H1 (cell line): ENCODE measurements around the gene CAMK2D. TPM values are rescaled to one million over a fixed set of nuclear protein-coding genes. Genes with fewer than 3 reads are reported as not detected.

Experiments used
- CTCF ChIA-PET: fragments of 300-600 bp; sonication (Branson Sonifier 250); formaldehyde crosslinking; loops from one replicate; lab custom pipeline; 2021; ENCODE audit not compliant: partially characterized antibody; lab: Charles Lee
- POLR2A ChIA-PET: fragments of 300-600 bp; sonication (Branson Sonifier 250); formaldehyde crosslinking; loops from one replicate; lab custom pipeline; 2021; ENCODE audit warnings: inconsistent platforms; ENCODE audit not compliant: partially characterized antibody; lab: Charles Lee
- DNase-seq, 2 experiments: peaks; one replicate each; pipeline versions ENCODE4 v3.0.0 to v3.0.0-alpha.2; 2010 to 2022; ENCODE audit warnings: low spot score in 2 of 2, low read depth in 1 of 2, mixed read lengths in 1 of 2
- FAIRE-seq: peaks from 2 replicates; lab custom pipeline; 2011; peaks lifted over from hg19 to GRCh38; lab: Jason Lieb, UNC
- H2AFZ ChIP-seq: 2 replicates; pipeline ENCODE4 v1.8.1; 2012; ENCODE audit warnings: low read length, inconsistent platforms
- H2AK5ac ChIP-seq: 2 replicates; pipeline ENCODE4 v1.6.1; 2013; ENCODE audit warnings: low read depth, low read length
- H2BK120ac ChIP-seq: replicated peaks from 2 replicates; pipeline ENCODE3; 2013; ENCODE audit warnings: low read depth, low read length, inconsistent platforms
- H2BK12ac ChIP-seq: 2 replicates; pipeline ENCODE4 v1.6.1; 2013; ENCODE audit warnings: low read depth, low read length
- H2BK15ac ChIP-seq: 2 replicates; pipeline ENCODE4 v1.6.1; 2013; ENCODE audit warnings: low read length
- H2BK20ac ChIP-seq: 2 replicates; pipeline ENCODE4 v1.6.1; 2013; ENCODE audit warnings: low read length
- H2BK5ac ChIP-seq: 2 replicates; pipeline ENCODE4 v1.6.1; 2013; ENCODE audit warnings: low read depth, low read length
- H3K14ac ChIP-seq: 2 replicates; pipeline ENCODE4 v1.6.1; 2013; ENCODE audit warnings: inconsistent platforms; ENCODE audit not compliant: insufficient read length
- H3K18ac ChIP-seq: 2 replicates; pipeline ENCODE4 v1.6.1; 2013; ENCODE audit warnings: low read length; ENCODE audit errors: extremely low read depth
- H3K23ac ChIP-seq: 2 replicates; pipeline ENCODE4 v1.6.1; 2013; ENCODE audit warnings: inconsistent platforms; ENCODE audit not compliant: insufficient read length
- H3K23me2 ChIP-seq: 2 replicates; pipeline ENCODE4 v1.6.1; 2013; ENCODE audit warnings: low read depth, low read length
- H3K27ac ChIP-seq: 2 replicates; pipeline ENCODE4 v1.6.1; 2011; ENCODE audit warnings: low read depth, low read length, inconsistent platforms
- H3K27me3 ChIP-seq, 4 experiments: replicated peaks in 1 of 4; 1 replicate in 1 of 4; 2 replicates in 3 of 4; pipeline versions ENCODE4 v1.6.1 to v1.8.1; 2011 to 2013; ENCODE audit warnings: low read length in 3 of 4, mild to moderate bottlenecking in 3 of 4, inconsistent platforms in 2 of 4, mixed read lengths in 2 of 4, moderate library complexity in 1 of 4; ENCODE audit not compliant: control insufficient read depth in 3 of 4, insufficient read depth in 3 of 4; ENCODE audit errors: extremely low read depth in 1 of 4
- H3K36me3 ChIP-seq, 4 experiments: 2 replicates each; pipeline versions ENCODE4 v1.6.1 to v1.8.1; 2011 to 2013; ENCODE audit warnings: mild to moderate bottlenecking in 4 of 4, low read length in 3 of 4, moderate library complexity in 2 of 4, control low read depth in 1 of 4, inconsistent platforms in 1 of 4; ENCODE audit not compliant: insufficient read depth in 4 of 4, control insufficient read depth in 2 of 4
- H3K4ac ChIP-seq: replicated peaks from 2 replicates; pipeline ENCODE3; 2013; ENCODE audit warnings: low read length, low read depth, mixed read lengths, inconsistent platforms; ENCODE audit not compliant: insufficient read length
- H3K4me1 ChIP-seq, 4 experiments: replicated peaks in 1 of 4; 1 replicate in 1 of 4; 2 replicates in 3 of 4; pipeline versions ENCODE4 v1.6.1 to v1.8.1; 2011 to 2013; ENCODE audit warnings: low read length in 3 of 4, inconsistent platforms in 2 of 4, mixed read lengths in 1 of 4; ENCODE audit not compliant: insufficient read depth in 4 of 4, control insufficient read depth in 3 of 4
- H3K4me2 ChIP-seq, 2 experiments: 2 replicates each; pipeline versions ENCODE4 v1.6.1 to v1.8.1; 2011 to 2013; ENCODE audit warnings: low read depth in 2 of 2, low read length in 2 of 2, control low read depth in 1 of 2, inconsistent platforms in 1 of 2, mild to moderate bottlenecking in 1 of 2; ENCODE audit not compliant: insufficient read depth in 1 of 2
- H3K4me3 ChIP-seq, 4 experiments: fragments of 200-600, 300-600 bp in 1 of 4; sonication (generic), shearing (Covaris generic), sonication (Bioruptor Twin) in 1 of 4; 2 replicates each; pipeline versions ENCODE4 v1.5.1 to v1.8.1; 2011 to 2016; ENCODE audit warnings: low read length in 4 of 4, low read depth in 3 of 4, control low read depth in 2 of 4, inconsistent platforms in 2 of 4, mild to moderate bottlenecking in 2 of 4, mixed read lengths in 1 of 4, moderate library complexity in 1 of 4; ENCODE audit not compliant: insufficient read depth in 2 of 4; ENCODE audit errors: extremely low read depth in 1 of 4
- H3K56ac ChIP-seq: replicated peaks from 2 replicates; pipeline ENCODE3; 2013; ENCODE audit warnings: low read depth, mild to moderate bottlenecking, mixed read lengths, low read length, inconsistent platforms; ENCODE audit not compliant: insufficient read length
- H3K79me1 ChIP-seq: 2 replicates; pipeline ENCODE4 v1.6.1; 2013; ENCODE audit warnings: low read depth, low read length, control low read depth
- H3K79me2 ChIP-seq, 2 experiments: 2 replicates each; pipeline versions ENCODE4 v1.6.1 to v1.8.1; 2012 to 2013; ENCODE audit warnings: low read length in 2 of 2, mild to moderate bottlenecking in 2 of 2, inconsistent platforms in 1 of 2; ENCODE audit not compliant: insufficient read depth in 2 of 2, control insufficient read depth in 1 of 2
- H3K9ac ChIP-seq, 4 experiments: replicated peaks in 1 of 4; 1 replicate in 1 of 4; 2 replicates in 3 of 4; pipeline versions ENCODE4 v1.6.1 to v1.8.1; 2011 to 2013; ENCODE audit warnings: low read depth in 3 of 4, low read length in 3 of 4, control low read depth in 2 of 4, mild to moderate bottlenecking in 2 of 4, moderate library complexity in 2 of 4, inconsistent platforms in 1 of 4; ENCODE audit errors: extremely low read depth in 1 of 4
- H3K9me3 ChIP-seq, 2 experiments: 2 replicates each; pipeline versions ENCODE4 v1.6.1 to v1.8.1; 2012 to 2013; ENCODE audit warnings: mild to moderate bottlenecking in 2 of 2, moderate library complexity in 2 of 2, control low read depth in 1 of 2, inconsistent platforms in 1 of 2, low read depth in 1 of 2, low read length in 1 of 2, mixed read lengths in 1 of 2; ENCODE audit not compliant: insufficient read depth in 2 of 2
- H4K20me1 ChIP-seq, 2 experiments: replicated peaks in 1 of 2; 2 replicates each; pipeline versions ENCODE3 to v1.8.1; 2011 to 2013; ENCODE audit warnings: inconsistent platforms in 2 of 2, low read length in 2 of 2, mild to moderate bottlenecking in 1 of 2; ENCODE audit not compliant: insufficient read depth in 2 of 2, control insufficient read depth in 1 of 2
- H4K5ac ChIP-seq: 2 replicates; pipeline ENCODE4 v1.6.1; 2013; ENCODE audit warnings: low read length, low read depth, mixed read lengths, inconsistent platforms; ENCODE audit not compliant: insufficient read length
- H4K8ac ChIP-seq: 2 replicates; pipeline ENCODE4 v1.8.0; 2013; ENCODE audit warnings: mild to moderate bottlenecking, moderate library complexity, low read length, inconsistent platforms; ENCODE audit not compliant: insufficient read depth; ENCODE audit errors: extremely low read depth
- H4K91ac ChIP-seq: replicated peaks from 2 replicates; pipeline ENCODE3; 2013; ENCODE audit warnings: low read length, mixed read lengths, inconsistent platforms; ENCODE audit not compliant: insufficient read length
- CHD1 ChIP-seq: IDR thresholded peaks from 2 replicates; pipeline ENCODE4 v1.6.1; 2012; ENCODE audit warnings: low read depth, low read length, improper control_type of control experiment
- CHD2 ChIP-seq: IDR thresholded peaks from 2 replicates; pipeline ENCODE4 v1.6.1; 2012; ENCODE audit warnings: low read length, improper control_type of control experiment
- CREB1 ChIP-seq: IDR thresholded peaks from 2 replicates; pipeline ENCODE4 v1.6.1; 2012; ENCODE audit warnings: inconsistent platforms
- HDAC6 ChIP-seq: IDR thresholded peaks from one replicate; pipeline ENCODE4 v1.7.1; 2012; ENCODE audit warnings: low read depth, mild to moderate bottlenecking, inconsistent platforms, low read length, moderate library complexity
- KDM1A ChIP-seq: fragments of 200-600, 300-600 bp; sonication (generic); IDR thresholded peaks from 2 replicates; pipeline ENCODE4 v1.7.1; 2016; ENCODE audit warnings: mild to moderate bottlenecking, low read length, borderline replicate concordance
- POLR2AphosphoS5 ChIP-seq: IDR thresholded peaks from 2 replicates; pipeline ENCODE4 v1.6.1; 2011; ENCODE audit warnings: low read depth, low read length
- POU5F1 ChIP-seq: IDR thresholded peaks from 2 replicates; pipeline ENCODE4 v1.6.1; 2011; ENCODE audit warnings: low read depth, mild to moderate bottlenecking, low read length, moderate library complexity
- RFX5 ChIP-seq: IDR thresholded peaks from 2 replicates; pipeline ENCODE4 v1.6.1; 2011; ENCODE audit warnings: low read depth, low read length, improper control_type of control experiment, borderline replicate concordance
- SAP30 ChIP-seq: fragments of 300-600 bp; sonication (generic); IDR thresholded peaks from 2 replicates; pipeline ENCODE4 v1.7.1; 2012; ENCODE audit warnings: low read length, moderate library complexity, mild to moderate bottlenecking, inconsistent platforms; ENCODE audit not compliant: insufficient read depth, insufficient replicate concordance
- SP2 ChIP-seq: IDR thresholded peaks from 2 replicates; pipeline ENCODE4 v1.6.1; 2012; ENCODE audit warnings: mild to moderate bottlenecking, low read length, inconsistent platforms
- SRF ChIP-seq: IDR thresholded peaks from 2 replicates; pipeline ENCODE4 v1.6.1; 2011; ENCODE audit warnings: mild to moderate bottlenecking, low read depth, low read length, moderate library complexity
- SUZ12 ChIP-seq: fragments of 200-600 bp; sonication (generic); IDR thresholded peaks from 2 replicates; pipeline ENCODE4 v1.6.1; 2012; ENCODE audit warnings: mild to moderate bottlenecking, inconsistent platforms, low read length, moderate library complexity, mixed read lengths
- TAF7 ChIP-seq: optimal IDR thresholded peaks from 2 replicates; pipeline ENCODE3; 2011; ENCODE audit warnings: low read depth, mild to moderate bottlenecking, inconsistent platforms, low read length, moderate library complexity, borderline replicate concordance
- TCF12 ChIP-seq: IDR thresholded peaks from 2 replicates; pipeline ENCODE4 v1.6.1; 2011; ENCODE audit warnings: low read depth, mild to moderate bottlenecking, low read length
- ZNF274 ChIP-seq: IDR thresholded peaks from 2 replicates; pipeline ENCODE4 v1.7.0; 2012; ENCODE audit warnings: low read length, borderline replicate concordance; ENCODE audit errors: extremely low read depth
- polyA plus RNA-seq, 7 experiments: library from polyadenylated mRNA; depleted of rRNA in 3 of 7; stranded (reverse) in 5 of 7; unstranded in 2 of 7; fragments of >200 nt in 5 of 7; fragments of 200-250 nt in 2 of 7; gene quantifications; 1 replicate in 5 of 7; 2 replicates in 1 of 7; 4 replicates in 1 of 7; pipeline versions ENCODE4 v1.2.1 to v1.2.3, GENCODE V29; 2011 to 2013; ENCODE audit warnings: missing spikeins in 2 of 7, mixed read lengths in 2 of 7
- total RNA-seq: library from RNA; stranded (reverse); fragmentation: NEBNext Ultra II Directional; extraction: Animal tissue kit (Norgen Biotek cat#: 25700); gene quantifications from 2 replicates; pipeline ENCODE4 v1.2.1, GENCODE V29; 2021

CAMK2D gene
- total and polyA plus RNA-seq, 2 of the 8 experiments (the other 6 are each of a cell fraction or from before 2014, with no cell fraction given) = 3.2 to 7.0 TPM

- no peak for TF ChIP-seq TCF12
Measured at GRCh38 chr4:113476800-113477199, 284.7 kb downstream of the CAMK2D start (continued).

DNA sequence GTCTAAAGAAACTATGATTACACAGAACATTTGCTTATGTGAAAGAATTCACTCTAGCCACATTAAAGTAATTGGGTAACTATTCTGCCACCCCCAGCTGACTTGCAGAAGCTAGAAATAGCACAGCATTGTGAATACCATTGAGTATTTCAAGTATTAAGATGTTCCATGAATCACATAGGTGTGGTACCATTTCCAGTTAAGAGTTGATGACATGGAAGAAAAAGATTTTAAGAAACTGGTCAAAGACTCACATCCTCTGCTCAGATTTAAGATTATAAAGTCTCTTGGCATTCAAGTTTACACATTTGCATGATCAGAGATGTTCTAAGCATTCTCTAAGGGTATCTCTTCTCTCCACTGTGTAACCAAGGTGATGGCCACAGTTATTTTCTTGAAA, 287.5 kb downstream of the CAMK2D start:
- no peak overlapping the region for H4K8ac ChIP-seq
- no peak overlapping the region for H2BK5ac ChIP-seq
- H2BK20ac ChIP-seq = no peak overlapping the region
- H3K4ac ChIP-seq = no peak overlapping the region
- no peak overlapping the region for H3K9ac ChIP-seq
- FAIRE-seq (no peak), DNase-seq (no peak)
- ChIA-PET CTCF (no interaction called here), POLR2A (no interaction called here)
- no peak overlapping the region for H2BK15ac ChIP-seq
- H2BK120ac ChIP-seq = no peak overlapping the region
- no peaks in the 10 kb centered on the region for H3K23me2 ChIP-seq
- H3K56ac ChIP-seq = no peak overlapping the region
- no peak overlapping the region for H3K18ac ChIP-seq
- H3K14ac ChIP-seq = no peak overlapping the region
- H3K36me3 ChIP-seq = peaks cover 0 to 3% (median 0%) of the 10 kb centered on the region in 4 experiments; a peak in 1 of 8 replicates
- H2BK12ac ChIP-seq = no peak overlapping the region
- H3K27ac ChIP-seq = no peak overlapping the region
- no peaks in the 10 kb centered on the region for H4K20me1 ChIP-seq
- H3K4me1 ChIP-seq = peaks cover 0 to 2% (median 0%) of the 10 kb centered on the region in 4 experiments; a peak in 3 of 7 replicates
- H3K27me3 ChIP-seq = no peaks in the 10 kb centered on the region
- no peak overlapping the region for H3K23ac ChIP-seq
- H4K91ac ChIP-seq = no peak overlapping the region
- H3K79me2 ChIP-seq = no peaks in the 10 kb centered on the region
- H2AFZ ChIP-seq = no peak overlapping the region
- H4K5ac ChIP-seq = no peak overlapping the region
- no peak overlapping the region for H3K4me3 ChIP-seq
- no peak overlapping the region for H3K4me2 ChIP-seq
- H2AK5ac ChIP-seq = no peak overlapping the region
- H3K79me1 ChIP-seq = no peaks in the 10 kb centered on the region
- H3K9me3 ChIP-seq = peaks cover 6 to 7% of the 10 kb centered on the region in 2 experiments; a peak in 3 of 4 replicates
- TF ChIP-seq SUZ12 = no peak
- TF ChIP-seq SAP30 = no peak
- no peak for TF ChIP-seq SRF
- TF ChIP-seq SP2 = no peak
- no peak for TF ChIP-seq POU5F1
- no peak for TF ChIP-seq RFX5
- TF ChIP-seq POLR2AphosphoS5 = no peak
- TF ChIP-seq ZNF274 = no peak
- no peak for TF ChIP-seq CREB1
- TF ChIP-seq CHD1 = no peak
- TF ChIP-seq CHD2 = no peak
- TF ChIP-seq TCF12 = no peak
- no peak for TF ChIP-seq KDM1A
- no peak for TF ChIP-seq TAF7
- TF ChIP-seq HDAC6 = no peak
